DMS53 treated with DMSO at 0.1 percent for 48 hours (cell line): ENCODE results near the gene C6orf47.

Experiments used
- DNase-seq: peaks from one replicate; lab custom pipeline; 2025; ENCODE audit not compliant: unreplicated experiment; lab: John Stamatoyannopoulos, UW

Gene C6orf47

GRCh38 chr6:31615748-31616147 lies 44.8 kb downstream of the C6orf47 start:
- no peak for DNase-seq

- no peak for DNase-seq
Measured at GRCh38 chr6:31614684-31615578, 45.6 kb downstream of the C6orf47 start, which contains the start of gene AIF1. Gene AIF1 (plus strand): TSS chr6:31615234. CDS start chr6:31615330, 96 bp downstream.

- DNase-seq: no peak
Measured at GRCh38 chr6:31614075-31614619, 46.4 kb downstream of the C6orf47 start.

- DNase-seq: no peak
Measured at GRCh38 chr6:31610968-31611367, 49.6 kb downstream of the C6orf47 start.

GRCh38 chr6:31609519-31610406 lies 50.8 kb downstream of the C6orf47 start:
- DNase-seq: no peak
